HCT116 (cell line): ENCODE data around the gene TUNAR. TPM values are rescaled to one million over a fixed set of nuclear protein-coding genes. Genes with fewer than 3 reads are reported as not detected.

Experiments
- ATAC-seq: fragments of 200-7000 bp; cut with Tn5 transposase; 2 replicates; pipeline ENCODE4 v1.9.1; 2020; ENCODE audit warnings: mild to moderate bottlenecking, moderate library complexity
- BruUV-seq: library from RNA; stranded (reverse); fragments of 400-500 nt; replicated peaks from 2 replicates; lab custom pipeline; 2021; lab: Mats Ljungman, UMichigan
- CTCF ChIA-PET: fragments of 300-600 bp; sonication (Branson Sonifier 250); formaldehyde crosslinking; loops from one replicate; lab custom pipeline; 2021; ENCODE audit warnings: antibody characterized with exemption; lab: Charles Lee
- POLR2A ChIA-PET: fragments of 300-600, 350-600 bp; sonication (Branson Sonifier 250); formaldehyde crosslinking; loops from one replicate; lab custom pipeline; 2021; ENCODE audit warnings: antibody characterized with exemption; lab: Charles Lee
- RAD21 ChIA-PET, 2 experiments: fragments of 300-600 bp; sonication (Branson Sonifier 250); formaldehyde crosslinking; loops; one replicate each; lab custom pipeline; 2023; ENCODE audit warnings: low total read pairs in 2 of 2; ENCODE audit not compliant: uncharacterized antibody in 2 of 2, unreplicated experiment in 2 of 2, low non-redundant PET in 1 of 2; lab: Charles Lee
- DNase-seq: peaks from one replicate; pipeline ENCODE4 v3.0.0-alpha.2; 2010; ENCODE audit warnings: low read depth, low spot score
- H2AFZ ChIP-seq: fragments of 200-600 bp; shearing (Covaris generic), sonication (generic); 2 replicates; pipeline ENCODE4 v1.6.1; 2017; ENCODE audit warnings: low read depth, mixed run types, mixed read lengths, antibody characterized with exemption, low read length; ENCODE audit not compliant: poor library complexity, severe bottlenecking
- H3K27ac ChIP-seq: 2 replicates; pipeline ENCODE4 v1.5.1; 2012; ENCODE audit warnings: low read depth, low read length
- H3K27me3 ChIP-seq: fragments of 200-600 bp; sonication (generic); 2 replicates; pipeline ENCODE4 v1.6.1; 2016; ENCODE audit warnings: mixed run types, low read length, mixed read lengths; ENCODE audit not compliant: insufficient read depth
- H3K36me3 ChIP-seq, 2 experiments: fragments of 200-500 bp in 1 of 2; fragments of 200-600 bp in 1 of 2; sonication (Bioruptor generic) in 1 of 2; sonication (generic) in 1 of 2; 2 replicates each; pipeline versions ENCODE4 v1.5.1 to v1.6.1; 2014 to 2016; ENCODE audit warnings: low read length in 2 of 2, inconsistent platforms in 1 of 2, mixed read lengths in 1 of 2, mixed run types in 1 of 2; ENCODE audit not compliant: insufficient read depth in 2 of 2, control insufficient read depth in 1 of 2
- H3K4me1 ChIP-seq, 2 experiments: fragments of 200-600 bp in 1 of 2; sonication (generic) in 1 of 2; 2 replicates each; pipeline versions ENCODE4 v1.5.1 to v1.6.1; 2012 to 2017; ENCODE audit warnings: low read length in 2 of 2, inconsistent platforms in 1 of 2, mild to moderate bottlenecking in 1 of 2, mixed read lengths in 1 of 2, mixed run types in 1 of 2, moderate library complexity in 1 of 2; ENCODE audit not compliant: insufficient read depth in 2 of 2, control insufficient read depth in 1 of 2
- H3K4me2 ChIP-seq: fragments of 200-600 bp; sonication (generic); 2 replicates; pipeline ENCODE4 v1.6.1; 2017; ENCODE audit warnings: mixed run types, low read length, mixed read lengths
- H3K4me3 ChIP-seq, 2 experiments: fragments of 200-600 bp in 1 of 2; sonication (generic) in 1 of 2; replicated peaks in 1 of 2; 2 replicates each; pipeline ENCODE4 v1.5.1; 2011 to 2016; ENCODE audit warnings: low read length in 2 of 2, control low read depth in 1 of 2, low read depth in 1 of 2, mild to moderate bottlenecking in 1 of 2, mixed read lengths in 1 of 2, mixed run types in 1 of 2
- H3K79me2 ChIP-seq: fragments of 200-600 bp; sonication (generic); 2 replicates; pipeline ENCODE4 v1.6.1; 2017; ENCODE audit warnings: mild to moderate bottlenecking, mixed run types, low read length, moderate library complexity, mixed read lengths; ENCODE audit not compliant: insufficient read depth
- H3K9ac ChIP-seq: fragments of 200-600 bp; sonication (generic); 2 replicates; pipeline ENCODE4 v1.6.1; 2016; ENCODE audit warnings: low read length, mixed read lengths
- H3K9me2 ChIP-seq: fragments of 200-600 bp; sonication (generic), shearing (Covaris generic); 2 replicates; pipeline ENCODE4 v1.6.1; 2017; ENCODE audit warnings: mixed run types, mild to moderate bottlenecking, moderate library complexity; ENCODE audit not compliant: insufficient read depth
- H3K9me3 ChIP-seq, 2 experiments: fragments of 200-500 bp in 1 of 2; fragments of 200-600 bp in 1 of 2; sonication (Bioruptor generic) in 1 of 2; sonication (generic) in 1 of 2; 2 replicates each; pipeline ENCODE4 v1.6.1; 2014 to 2017; ENCODE audit warnings: low read length in 2 of 2, mixed read lengths in 2 of 2, inconsistent platforms in 1 of 2, low read depth in 1 of 2, mild to moderate bottlenecking in 1 of 2, mixed run types in 1 of 2, moderate library complexity in 1 of 2; ENCODE audit not compliant: control insufficient read depth in 1 of 2, insufficient read depth in 1 of 2
- H4K20me1 ChIP-seq: fragments of 200-600 bp; sonication (generic), shearing (Covaris generic); 2 replicates; pipeline ENCODE4 v1.6.1; 2017; ENCODE audit warnings: mixed run types, mild to moderate bottlenecking, moderate library complexity; ENCODE audit not compliant: insufficient read depth
- ATF3 ChIP-seq: IDR thresholded peaks from 2 replicates; pipeline ENCODE4 v1.6.1; 2012
- CBX3 ChIP-seq: IDR thresholded peaks from 2 replicates; pipeline ENCODE4 v1.6.1; 2012; ENCODE audit warnings: low read depth
- CEBPB ChIP-seq: IDR thresholded peaks from 2 replicates; pipeline ENCODE4 v1.6.1; 2012; ENCODE audit warnings: low read depth
- EGR1 ChIP-seq: IDR thresholded peaks from 2 replicates; pipeline ENCODE4 v1.6.1; 2012; ENCODE audit warnings: low read depth
- ELF1 ChIP-seq: IDR thresholded peaks from 2 replicates; pipeline ENCODE4 v1.6.1; 2012; ENCODE audit warnings: low read depth, borderline replicate concordance
- EZH2 ChIP-seq: fragments of 200-600 bp; sonication (generic); IDR thresholded peaks from 2 replicates; pipeline ENCODE4 v1.6.1; 2017; ENCODE audit warnings: antibody characterized with exemption, mixed run types
- EZH2phosphoT487 ChIP-seq: fragments of 200-600 bp; IDR thresholded peaks from 2 replicates; pipeline ENCODE4 v1.6.1; 2018; ENCODE audit warnings: antibody characterized with exemption, borderline replicate concordance
- FOSL1 ChIP-seq: IDR thresholded peaks from 2 replicates; pipeline ENCODE4 v1.6.1; 2012; ENCODE audit warnings: low read depth
- MAX ChIP-seq: IDR thresholded peaks from 2 replicates; pipeline ENCODE4 v1.6.1; 2012
- POLR2AphosphoS5 ChIP-seq: IDR thresholded peaks from 2 replicates; pipeline ENCODE4 v1.6.1; 2011; ENCODE audit warnings: mild to moderate bottlenecking, low read depth, low read length, moderate library complexity
- RAD21 ChIP-seq: IDR thresholded peaks from 2 replicates; pipeline ENCODE4 v1.6.1; 2012; ENCODE audit warnings: low read depth, mild to moderate bottlenecking
- SIN3A ChIP-seq: IDR thresholded peaks from 2 replicates; pipeline ENCODE4 v1.6.1; 2012; ENCODE audit warnings: low read depth
- SRF ChIP-seq: IDR thresholded peaks from 2 replicates; pipeline ENCODE4 v1.6.1; 2012; ENCODE audit warnings: low read depth
- TCF7L2 ChIP-seq: IDR thresholded peaks from 2 replicates; pipeline ENCODE4 v1.7.0; 2011; ENCODE audit warnings: borderline replicate concordance, inconsistent platforms; ENCODE audit not compliant: insufficient read depth, insufficient read length; ENCODE audit errors: extremely low read depth
- YY1 ChIP-seq: IDR thresholded peaks from 2 replicates; pipeline ENCODE4 v1.6.1; 2011; ENCODE audit warnings: low read length, low read depth, moderate library complexity, mild to moderate bottlenecking; ENCODE audit not compliant: insufficient replicate concordance; ENCODE audit errors: extremely low read depth
- ZBTB33 ChIP-seq: IDR thresholded peaks from 2 replicates; pipeline ENCODE4 v1.6.1; 2011; ENCODE audit warnings: mild to moderate bottlenecking, low read length, moderate library complexity; ENCODE audit not compliant: insufficient replicate concordance; ENCODE audit errors: extremely low read depth
- ZFX ChIP-seq: fragments of 450-650 bp; IDR thresholded peaks from 2 replicates; pipeline ENCODE4 v1.6.1; 2017
- intact Hi-C: fragments of 100-400 bp; cut with micrococcal nuclease; formaldehyde crosslinking; loops from 2 replicates; pipeline ENCODE4 v1.10.0; 2022
- total RNA-seq: library from RNA; stranded (reverse); gene quantifications from one replicate; pipeline ENCODE4 v1.2.1, GENCODE V29; 2021; ENCODE audit not compliant: unreplicated experiment
- TF ChIP-seq, protein P1 (sequence below), 3 experiments: fragments of 200-600 bp in 1 of 3; sonication (generic) in 1 of 3; IDR thresholded peaks in 2 of 3; conservative IDR thresholded peaks in 1 of 3; 2 replicates each; pipeline ENCODE4 v1.5.1; 2012 to 2017; ENCODE audit warnings: low read depth in 2 of 3, low read length in 2 of 3, antibody characterized with exemption in 1 of 3, borderline replicate concordance in 1 of 3, control low read depth in 1 of 3, mild to moderate bottlenecking in 1 of 3, mixed read lengths in 1 of 3, mixed run types in 1 of 3, moderate library complexity in 1 of 3; ENCODE audit not compliant: insufficient read depth in 1 of 3

Gene TUNAR
- total RNA-seq, 1 experiment from 2014 or later: not detected

- TF ChIP-seq, protein P1, sequence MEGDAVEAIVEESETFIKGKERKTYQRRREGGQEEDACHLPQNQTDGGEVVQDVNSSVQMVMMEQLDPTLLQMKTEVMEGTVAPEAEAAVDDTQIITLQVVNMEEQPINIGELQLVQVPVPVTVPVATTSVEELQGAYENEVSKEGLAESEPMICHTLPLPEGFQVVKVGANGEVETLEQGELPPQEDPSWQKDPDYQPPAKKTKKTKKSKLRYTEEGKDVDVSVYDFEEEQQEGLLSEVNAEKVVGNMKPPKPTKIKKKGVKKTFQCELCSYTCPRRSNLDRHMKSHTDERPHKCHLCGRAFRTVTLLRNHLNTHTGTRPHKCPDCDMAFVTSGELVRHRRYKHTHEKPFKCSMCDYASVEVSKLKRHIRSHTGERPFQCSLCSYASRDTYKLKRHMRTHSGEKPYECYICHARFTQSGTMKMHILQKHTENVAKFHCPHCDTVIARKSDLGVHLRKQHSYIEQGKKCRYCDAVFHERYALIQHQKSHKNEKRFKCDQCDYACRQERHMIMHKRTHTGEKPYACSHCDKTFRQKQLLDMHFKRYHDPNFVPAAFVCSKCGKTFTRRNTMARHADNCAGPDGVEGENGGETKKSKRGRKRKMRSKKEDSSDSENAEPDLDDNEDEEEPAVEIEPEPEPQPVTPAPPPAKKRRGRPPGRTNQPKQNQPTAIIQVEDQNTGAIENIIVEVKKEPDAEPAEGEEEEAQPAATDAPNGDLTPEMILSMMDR (IDR thresholded peaks at IDR 0.05 in 2 of 3, conservative IDR thresholded peaks at IDR 0.05 in 1 of 3; ENCODE audit: borderline replicate concordance in 1 of 3, insufficient read depth in 1 of 3, low read depth in 2 of 3, low read length in 2 of 3): no peak
- TF ChIP-seq CBX3: no peak
- TF ChIP-seq ZBTB33: no peak
- no peak for TF ChIP-seq CEBPB
Observed at GRCh38 chr14:95886366-95887056, 9.9 kb downstream of the TUNAR start (continued).

DNA sequence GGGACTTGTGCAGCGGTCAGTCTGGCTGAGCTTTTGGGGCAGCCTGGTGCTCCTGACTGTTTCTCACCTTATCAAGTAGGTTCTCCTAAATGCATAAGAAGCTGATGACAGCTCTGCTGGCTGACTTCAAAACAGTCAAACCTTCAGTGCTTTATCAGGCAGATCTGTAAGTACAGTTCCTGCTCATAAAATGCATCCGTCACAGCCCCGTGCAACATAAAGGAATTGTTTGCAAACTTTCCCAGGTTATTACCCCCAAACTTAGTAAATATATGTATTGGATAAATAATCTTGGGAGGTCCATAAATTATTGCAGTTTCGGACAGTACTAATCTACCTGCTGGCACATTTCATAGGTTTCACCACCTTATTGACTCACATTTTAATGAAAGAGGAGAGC is 10.7 kb downstream of the TUNAR start:
- no peaks in the 10 kb centered on the region for H3K79me2 ChIP-seq
- H4K20me1 ChIP-seq: no peaks in the 10 kb centered on the region
- no peaks in the 10 kb centered on the region for H3K36me3 ChIP-seq
- H3K27me3 ChIP-seq: peaks cover 37% of the 10 kb centered on the region; the same call in 1 of the 2 replicates
- TF ChIP-seq SIN3A: no peak
- TF ChIP-seq POLR2AphosphoS5: no peak
- no peak for TF ChIP-seq SRF
- no peak for TF ChIP-seq ATF3
- no peak for TF ChIP-seq FOSL1
- no peak for TF ChIP-seq MAX
- TF ChIP-seq CBX3: no peak
- TF ChIP-seq TCF7L2: no peak
- TF ChIP-seq EGR1: no peak
- no peak for TF ChIP-seq CEBPB
- no peak for TF ChIP-seq EZH2
- no peak for TF ChIP-seq ELF1
- no peak for TF ChIP-seq ZFX
- TF ChIP-seq, protein P1 (IDR thresholded peaks at IDR 0.05 in 2 of 3, conservative IDR thresholded peaks at IDR 0.05 in 1 of 3; ENCODE audit: borderline replicate concordance in 1 of 3, insufficient read depth in 1 of 3, low read depth in 2 of 3, low read length in 2 of 3): no peak
- no peak for TF ChIP-seq EZH2phosphoT487
- no peak for TF ChIP-seq RAD21
- no peak for TF ChIP-seq YY1
- TF ChIP-seq, all 23 proteins: peak for 0
- CTCF ChIA-PET: no interaction called here
- ATAC-seq: no peak
- Histone ChIP-seq H3K4me2 (no peak overlapping the region), H3K9me2 (no peaks in the 10 kb centered on the region), H2AFZ (no peak overlapping the region), H3K27ac (no peak overlapping the region), H3K4me3 (no peak overlapping the region), H3K9me3 (no peaks in the 10 kb centered on the region), H3K4me1 (0 out of 4 replicates have a peak, but pooled peaks cover 0 to 7% of the 10 kb centered on the region in 2 experiments), H3K9ac (no peak overlapping the region)
- no TSS peak for BruUV-seq
- RAD21 ChIA-PET: no interaction called here
- no peak for DNase-seq
- intact Hi-C loops: no loop called here
- POLR2A ChIA-PET: no interaction called here
